Measurements from ENCODE around the gene PNPLA2.

Gene PNPLA2

DNA sequence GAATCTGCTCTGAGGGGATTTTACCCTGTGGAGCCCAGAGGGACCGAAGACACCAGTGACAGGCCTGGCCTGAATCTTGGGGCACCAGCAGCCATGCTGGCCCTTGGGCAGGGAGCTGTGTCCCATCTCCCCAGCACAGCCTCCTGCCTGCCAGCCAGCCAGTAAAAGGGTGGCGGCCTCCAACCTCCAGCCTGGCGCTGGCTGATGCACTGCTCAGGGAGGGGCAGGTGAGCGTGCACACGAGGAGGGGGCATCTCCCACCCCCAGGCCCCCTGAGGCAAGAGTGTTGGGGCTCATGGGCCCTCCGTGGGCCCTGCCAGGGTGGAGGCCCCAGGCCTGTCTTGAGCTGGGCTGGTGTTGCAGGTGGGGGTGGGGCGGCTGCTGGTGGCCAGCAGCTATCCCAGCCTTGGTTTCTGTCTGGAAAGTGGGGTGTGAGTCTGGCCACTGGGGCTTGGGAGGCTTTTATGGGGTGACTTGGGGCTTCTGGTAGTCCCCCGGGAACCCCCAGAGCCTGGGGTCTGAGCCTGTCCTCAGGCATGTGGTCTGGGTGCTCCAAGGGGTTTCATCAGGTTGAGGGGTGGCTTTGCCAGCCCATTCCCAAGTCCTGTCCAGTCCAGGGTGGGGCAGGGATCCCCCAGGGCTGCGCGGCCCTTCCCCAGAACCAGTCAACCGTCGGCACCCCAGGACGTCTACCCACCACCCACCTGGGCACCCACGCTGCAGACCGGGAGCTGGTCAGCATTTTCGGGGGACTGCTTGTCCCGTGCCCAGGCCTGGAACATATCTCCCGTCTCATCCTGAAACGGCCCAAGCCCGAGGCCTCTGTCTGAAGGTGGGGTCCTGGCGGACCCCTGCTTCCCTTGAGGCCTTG is 41.8 kb downstream of the PNPLA2 start:
- DNase-seq (ENCODE audit: low spot score) = no peak

DNA sequence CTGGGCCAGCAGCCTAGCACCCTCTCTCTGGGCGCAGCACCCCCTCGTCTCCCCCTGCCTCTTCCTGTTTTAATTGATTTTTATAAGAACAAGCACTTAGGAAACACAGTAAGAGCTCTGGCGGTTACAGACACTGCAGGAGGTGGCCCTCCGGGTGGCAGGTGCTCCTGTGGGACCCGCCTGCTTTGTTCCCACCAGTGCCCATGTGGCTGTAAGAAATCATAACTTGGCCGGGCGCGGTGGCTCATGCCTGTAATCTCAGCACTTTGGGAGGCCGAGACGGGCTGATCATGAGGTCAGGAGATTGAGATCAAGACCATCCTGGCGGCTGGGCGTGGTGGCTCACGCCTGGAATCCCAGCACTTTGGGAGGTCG is 42.4 kb downstream of the PNPLA2 start:
- DNase-seq (ENCODE audit: low spot score) = no peak

DNA sequence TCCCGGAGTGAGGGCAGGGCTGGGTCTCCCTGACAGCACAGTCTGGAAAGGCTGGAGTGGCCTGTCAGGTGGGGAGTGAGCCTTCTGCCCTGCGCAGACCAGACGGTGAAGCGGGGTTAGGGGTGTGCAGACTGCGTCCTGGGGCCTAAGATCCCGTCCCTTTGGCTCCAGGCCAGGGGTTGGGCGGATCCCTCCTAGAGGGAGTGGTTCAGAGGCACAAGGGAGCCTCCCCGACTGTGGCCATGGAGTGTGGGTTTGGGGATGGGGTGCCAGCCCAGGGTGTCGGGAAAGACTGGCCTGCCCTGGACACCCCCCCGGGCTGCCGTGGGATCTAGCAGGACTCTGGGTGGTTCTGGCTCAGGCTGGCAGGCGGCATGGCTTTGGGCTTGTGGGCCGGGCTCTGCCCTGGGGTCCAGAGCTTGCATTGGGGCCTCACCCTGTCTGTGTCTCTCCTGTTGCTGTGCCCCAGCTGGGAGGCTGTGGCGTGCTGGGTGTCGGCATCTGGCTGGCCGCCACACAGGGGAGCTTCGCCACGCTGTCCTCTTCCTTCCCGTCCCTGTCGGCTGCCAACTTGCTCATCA is 43.5 kb downstream of the PNPLA2 start:
- no peak for DNase-seq (ENCODE audit: low spot score)

DNA sequence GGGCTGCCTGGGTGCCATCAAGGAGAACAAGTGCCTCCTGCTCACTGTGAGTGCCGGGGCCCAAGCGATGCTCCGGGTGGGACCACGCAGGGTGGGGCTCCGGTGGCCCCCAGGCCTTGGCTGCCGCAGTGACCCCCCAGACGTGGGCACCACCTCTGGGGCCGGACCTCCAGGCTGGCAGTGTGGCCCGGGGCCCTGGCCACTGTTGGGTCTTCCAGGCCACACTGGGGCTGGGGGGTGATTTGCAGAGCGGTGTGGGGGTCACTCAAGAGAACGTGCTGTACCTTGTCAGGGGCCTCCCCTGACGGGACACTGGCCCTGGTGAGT is 43.9 kb downstream of the PNPLA2 start:
- no peak for DNase-seq (ENCODE audit: low spot score)

DNA sequence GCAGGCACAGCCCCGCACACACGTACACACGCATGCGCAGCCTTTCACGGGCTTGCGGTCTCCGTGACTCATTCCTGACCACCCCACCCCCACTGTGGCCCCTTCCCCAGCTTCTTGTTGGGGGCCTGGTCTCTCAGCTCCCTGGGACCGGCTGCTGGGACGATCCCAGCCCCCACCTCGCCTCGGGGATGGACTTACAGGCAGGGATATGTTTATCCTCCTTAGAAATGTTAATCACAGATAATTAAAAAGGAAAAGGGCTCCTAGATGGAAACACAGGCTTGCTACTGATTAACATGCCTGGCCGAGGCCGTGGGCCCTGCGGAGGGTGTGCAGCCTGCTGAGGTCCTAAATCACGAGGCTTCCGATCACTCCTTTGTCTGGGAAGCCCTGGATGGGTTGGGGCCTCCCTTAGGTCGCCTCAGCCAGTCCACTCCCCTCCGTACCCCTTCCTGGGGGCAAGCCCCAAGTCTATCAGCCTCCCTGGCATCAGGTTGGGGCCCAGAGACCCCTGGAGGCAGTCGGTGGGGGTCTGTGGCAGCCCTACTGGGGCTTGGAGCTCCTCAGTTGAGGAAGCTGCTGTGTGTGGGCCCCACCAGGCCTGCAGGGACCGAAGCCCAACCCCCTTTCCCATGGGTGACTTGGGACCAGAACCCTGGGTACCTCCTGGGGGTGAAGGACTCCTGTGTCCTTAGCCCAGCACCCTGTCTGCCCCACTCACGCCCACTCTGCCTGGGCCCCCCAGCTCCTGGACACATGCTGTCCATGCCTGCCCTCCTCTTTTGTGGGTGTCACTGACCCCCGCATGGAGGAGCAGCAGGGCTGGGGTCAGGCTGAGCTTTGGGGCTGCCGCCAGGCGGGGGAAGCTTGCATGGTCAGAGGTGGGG is 44.6 kb downstream of the PNPLA2 start:
- no peak for DNase-seq (ENCODE audit: low spot score)

DNA sequence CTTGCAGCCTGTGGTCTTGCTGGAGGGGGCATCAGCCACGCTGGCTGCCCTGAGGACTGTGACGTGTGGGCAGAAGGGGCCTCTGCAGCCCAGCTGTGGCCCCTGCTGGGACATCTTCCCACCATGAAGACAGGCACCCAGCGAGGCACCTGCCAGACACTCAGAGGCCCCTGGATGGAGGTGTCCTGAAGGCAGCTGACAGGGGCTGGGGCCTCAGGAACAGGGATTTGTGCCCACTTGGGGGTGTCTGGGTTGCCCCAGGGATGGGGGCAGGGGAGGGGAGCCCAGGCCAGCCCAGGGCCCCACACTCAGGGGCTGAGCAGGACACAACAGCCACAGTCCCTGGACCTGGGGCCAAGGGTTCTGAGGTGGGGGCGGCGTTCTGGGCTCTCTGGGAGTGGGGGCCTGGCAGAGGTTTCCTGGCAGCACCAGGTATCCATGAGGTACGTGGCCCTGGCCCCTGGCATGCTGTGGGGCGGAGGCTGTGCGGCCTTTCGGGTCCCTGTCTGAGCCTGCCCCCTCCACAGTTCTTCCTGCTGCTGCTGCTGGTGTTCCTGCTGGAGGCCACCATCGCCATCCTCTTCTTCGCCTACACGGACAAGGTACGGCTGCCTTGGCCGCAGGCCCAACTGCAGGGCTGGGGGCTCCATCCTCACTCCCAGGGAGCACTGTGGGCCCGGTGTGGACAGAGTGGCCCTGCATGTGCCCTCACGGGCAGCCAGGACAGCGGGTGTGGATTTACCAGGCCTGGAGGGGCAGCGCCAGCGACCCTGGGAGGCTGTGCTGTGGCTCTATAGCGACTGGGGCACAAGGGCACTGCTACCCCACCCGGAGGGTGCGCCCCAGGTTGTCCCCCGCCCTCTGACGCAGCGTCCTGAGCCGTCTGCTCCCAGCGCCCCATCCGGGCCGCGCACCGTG is 45.5 kb downstream of the PNPLA2 start:
- no peak for DNase-seq (ENCODE audit: low spot score)

DNA sequence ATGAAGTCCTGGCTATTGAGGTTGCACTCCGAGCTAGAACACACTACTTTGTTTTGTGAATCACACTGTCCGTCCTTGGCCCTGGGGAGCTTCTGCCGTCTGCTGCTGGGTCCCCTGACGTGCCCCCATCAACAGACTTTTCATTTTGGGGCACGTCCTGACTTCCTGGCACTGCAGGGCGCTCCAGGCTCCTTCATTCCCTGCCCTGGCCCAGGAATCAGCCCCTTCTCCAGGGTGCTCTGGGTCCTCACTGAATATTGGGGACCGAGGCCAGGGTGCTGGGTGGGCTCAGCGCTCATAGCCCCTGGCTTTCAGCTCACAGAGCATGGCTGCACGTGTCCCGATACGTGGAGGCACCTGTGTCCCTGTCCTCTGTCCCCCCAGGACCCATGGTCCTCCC is 46.2 kb downstream of the PNPLA2 start:
- DNase-seq (ENCODE audit: low spot score) = no peak

DNA sequence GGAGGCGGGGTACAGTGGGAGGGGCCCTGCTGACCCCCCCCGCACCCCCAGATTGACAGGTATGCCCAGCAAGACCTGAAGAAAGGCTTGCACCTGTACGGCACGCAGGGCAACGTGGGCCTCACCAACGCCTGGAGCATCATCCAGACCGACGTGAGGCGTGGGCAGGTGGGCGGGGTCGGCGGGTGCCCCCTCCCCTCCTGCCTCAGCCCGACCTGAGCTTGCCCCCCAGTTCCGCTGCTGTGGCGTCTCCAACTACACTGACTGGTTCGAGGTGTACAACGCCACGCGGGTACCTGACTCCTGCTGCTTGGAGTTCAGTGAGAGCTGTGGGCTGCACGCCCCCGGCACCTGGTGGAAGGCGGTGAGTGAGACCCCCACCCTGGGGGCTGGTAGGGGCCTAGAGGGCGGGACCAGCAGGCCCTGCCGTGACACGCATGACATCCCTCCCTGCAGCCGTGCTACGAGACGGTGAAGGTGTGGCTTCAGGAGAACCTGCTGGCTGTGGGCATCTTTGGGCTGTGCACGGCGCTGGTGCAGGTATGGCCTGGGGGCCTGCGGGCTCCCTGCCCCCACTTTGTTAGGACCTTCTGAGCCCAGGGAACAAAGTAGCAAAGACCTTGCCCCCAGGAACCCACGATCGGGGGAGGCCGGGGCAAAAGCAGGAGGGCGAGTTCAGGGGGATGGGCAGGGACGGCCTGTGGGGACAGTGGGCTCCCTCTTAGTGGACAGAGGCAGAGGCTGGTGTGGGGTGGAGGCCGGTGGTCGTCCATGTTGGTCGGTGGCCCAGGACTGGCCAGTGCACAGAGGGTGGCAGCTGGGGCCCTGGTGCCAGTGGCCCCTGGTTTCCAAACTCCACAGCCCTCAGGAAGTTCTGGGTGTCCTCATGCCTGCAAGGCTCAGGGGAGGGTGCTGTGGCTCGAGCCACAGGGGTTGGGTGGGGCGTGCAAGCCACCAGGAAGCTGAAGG is 47.0 kb downstream of the PNPLA2 start:
- DNase-seq (ENCODE audit: low spot score) = no peak

DNA sequence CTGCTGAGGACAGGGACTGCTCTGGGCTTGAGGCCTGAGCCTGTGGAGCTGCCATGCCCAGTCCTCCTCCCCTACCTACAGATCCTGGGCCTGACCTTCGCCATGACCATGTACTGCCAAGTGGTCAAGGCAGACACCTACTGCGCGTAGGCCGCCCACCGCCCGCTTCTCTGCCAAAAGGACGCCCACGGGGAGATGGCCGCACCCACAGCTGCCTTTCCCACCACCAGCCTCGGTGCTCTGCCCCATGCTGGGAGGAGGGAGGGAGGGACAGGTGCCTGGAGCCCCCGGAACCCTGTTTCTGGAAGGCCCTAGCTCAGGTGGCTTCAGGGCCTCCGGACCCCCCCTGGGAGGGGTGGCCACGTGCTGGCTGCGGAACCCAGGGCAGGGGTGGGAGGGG is 47.8 kb downstream of the PNPLA2 start:
- DNase-seq (ENCODE audit: low spot score) = no peak

DNA sequence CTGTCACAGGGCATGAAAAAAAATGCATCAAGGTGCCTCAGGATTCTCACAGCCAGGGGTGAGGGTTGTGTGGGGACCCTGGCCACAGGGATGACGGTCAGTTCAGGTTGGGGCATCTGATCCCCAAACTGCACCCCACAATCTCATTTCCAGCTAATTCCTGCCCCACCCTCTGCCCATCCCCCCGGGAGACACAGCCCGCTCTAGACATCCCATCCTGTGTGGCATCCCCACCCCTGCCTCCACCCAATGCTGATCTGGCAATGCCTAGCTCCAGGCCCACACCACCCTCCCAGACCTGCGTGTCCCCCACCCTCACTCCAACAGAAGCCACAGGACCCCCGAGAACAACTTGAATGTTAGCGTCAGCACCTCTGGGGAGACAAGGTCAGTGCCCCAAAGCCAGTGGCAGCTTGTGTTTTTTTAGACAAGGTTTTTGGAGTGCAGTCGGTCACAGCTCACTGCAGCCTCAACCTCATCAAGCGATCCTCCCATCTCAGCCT is 49.2 kb downstream of the PNPLA2 start:
- no peak for DNase-seq (ENCODE audit: low spot score)

DNA sequence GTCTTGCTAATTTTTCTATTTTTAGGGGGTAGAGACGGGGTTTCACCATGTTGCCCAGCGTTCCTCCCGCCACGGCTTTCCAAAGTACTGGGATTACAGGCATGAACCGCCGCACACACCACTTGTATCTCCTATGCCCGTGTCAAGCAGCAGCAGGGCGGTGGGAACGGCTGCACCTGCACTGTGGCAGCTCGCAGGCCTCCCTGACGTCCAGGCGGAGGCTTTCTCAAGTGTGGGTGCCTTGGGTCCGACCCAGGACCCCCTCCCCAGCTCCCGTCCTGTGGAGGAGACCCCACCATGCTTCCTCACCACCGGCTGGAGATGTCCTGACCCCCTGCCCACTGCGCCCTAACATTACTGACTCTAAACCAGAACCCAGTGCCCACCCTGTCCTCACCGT is 49.7 kb downstream of the PNPLA2 start:
- DNase-seq (ENCODE audit: low spot score) = no peak

DNA sequence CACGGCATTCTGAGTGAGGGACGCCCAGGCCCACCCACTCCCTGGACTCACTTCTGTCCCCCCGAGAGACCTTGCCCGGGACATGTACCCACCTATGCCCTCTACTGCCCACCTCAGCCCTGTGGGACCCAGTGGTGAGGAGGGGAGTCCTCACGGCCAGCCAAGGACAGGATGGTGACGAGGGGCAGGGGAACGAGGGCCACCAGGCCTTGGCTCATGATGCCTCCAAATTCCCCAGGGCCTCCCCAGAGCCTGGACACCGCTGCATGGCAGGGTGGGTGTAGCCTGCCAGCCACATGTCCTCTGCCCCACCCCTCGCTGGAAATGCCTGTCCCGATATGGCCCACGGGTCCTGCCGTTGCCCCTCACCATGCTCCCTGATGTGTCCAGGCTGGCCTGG is 50.1 kb downstream of the PNPLA2 start:
- no peak for DNase-seq (ENCODE audit: low spot score)

DNA sequence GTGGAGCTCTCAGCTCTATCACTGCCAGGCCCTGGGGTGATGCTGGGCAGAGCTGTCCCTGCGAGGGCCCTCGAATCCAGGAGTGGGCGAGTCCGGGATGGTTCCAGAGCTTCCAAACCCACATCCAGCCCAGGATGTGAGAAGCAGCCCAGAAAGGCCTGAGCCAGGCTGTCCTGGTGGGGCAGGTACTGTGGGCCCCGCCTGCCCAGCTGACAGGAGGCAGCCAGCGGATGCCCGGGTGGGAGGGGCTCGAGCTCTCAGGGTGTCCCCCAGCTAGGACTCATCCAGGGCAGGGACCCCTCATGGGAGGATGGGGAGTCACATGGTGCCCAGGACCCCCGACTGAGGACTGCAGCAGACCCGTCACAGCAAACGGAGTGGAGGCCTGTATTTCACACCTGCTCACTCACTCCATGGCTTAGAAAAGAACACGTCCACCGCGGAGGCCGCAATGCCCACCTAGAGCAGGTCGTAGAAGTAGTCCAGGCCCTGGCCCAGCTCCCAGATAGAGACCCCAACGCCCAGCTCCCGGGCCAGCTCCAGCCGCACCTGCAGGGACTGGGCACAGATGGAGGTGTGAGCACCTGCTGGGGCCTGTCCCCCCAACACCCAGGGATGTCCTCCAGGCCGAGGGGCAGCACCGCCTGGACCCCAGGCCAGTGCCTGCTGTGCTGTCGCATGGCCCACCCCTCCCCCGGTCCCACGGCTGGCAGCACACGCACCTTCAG is 50.8 kb downstream of the PNPLA2 start:
- DNase-seq (ENCODE audit: low spot score) = no peak

DNA sequence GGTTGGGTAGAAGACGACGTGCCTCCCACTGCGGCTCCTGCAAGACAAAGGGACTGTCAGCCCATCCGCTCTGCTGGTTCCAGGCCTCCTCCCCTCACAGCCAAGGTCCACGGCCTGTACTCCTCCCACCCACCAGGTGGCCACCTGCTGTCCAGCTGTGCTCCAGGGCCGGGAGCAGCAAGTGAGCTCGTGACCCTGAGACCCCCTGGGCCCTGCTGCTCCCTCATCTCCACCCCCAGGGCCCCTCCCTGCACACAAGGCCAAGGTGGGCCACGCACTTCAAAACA is 51.4 kb downstream of the PNPLA2 start:
- DNase-seq (ENCODE audit: low spot score) = no peak

DNA sequence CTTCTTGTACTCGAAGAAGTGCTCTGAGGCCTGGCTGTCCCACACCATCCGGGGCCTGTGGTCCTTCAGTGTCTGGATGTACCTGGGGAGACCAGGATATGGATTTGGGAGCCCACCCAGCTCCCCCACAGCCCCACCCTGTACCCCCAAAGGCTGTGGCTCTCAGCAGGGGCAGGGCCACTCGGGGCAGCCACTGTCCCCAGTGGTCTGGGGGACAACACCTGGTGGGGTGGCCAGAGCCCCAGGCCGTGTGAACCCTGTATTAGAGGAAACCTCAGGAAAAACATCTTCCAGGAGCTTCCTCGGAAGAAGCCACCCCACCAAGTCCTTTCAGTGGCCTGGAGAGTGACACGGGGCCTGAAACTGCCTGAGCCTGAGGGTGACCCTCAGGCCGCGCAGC is 51.7 kb downstream of the PNPLA2 start:
- no peak for DNase-seq (ENCODE audit: low spot score)

DNA sequence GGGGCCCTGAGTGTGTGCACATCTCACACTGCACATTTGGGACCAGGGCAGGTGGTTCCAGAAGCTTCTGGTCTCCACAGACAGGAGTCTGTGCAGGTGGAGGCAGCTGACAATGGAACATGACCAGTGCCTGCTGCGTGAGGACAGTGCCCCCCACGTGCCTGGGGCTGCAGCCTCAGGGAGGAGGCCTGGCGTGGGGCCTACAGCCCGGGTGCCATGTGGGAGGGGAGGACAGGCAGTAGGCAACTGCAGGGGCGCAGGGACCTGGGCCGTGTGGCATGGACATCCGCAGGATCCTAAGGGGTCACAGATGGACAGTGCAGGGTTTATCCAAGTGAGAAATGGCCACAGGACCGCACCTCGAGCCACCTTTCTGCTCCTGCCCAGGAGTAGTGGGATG is 52.8 kb downstream of the PNPLA2 start:
- no peak for DNase-seq (ENCODE audit: low spot score)

DNA sequence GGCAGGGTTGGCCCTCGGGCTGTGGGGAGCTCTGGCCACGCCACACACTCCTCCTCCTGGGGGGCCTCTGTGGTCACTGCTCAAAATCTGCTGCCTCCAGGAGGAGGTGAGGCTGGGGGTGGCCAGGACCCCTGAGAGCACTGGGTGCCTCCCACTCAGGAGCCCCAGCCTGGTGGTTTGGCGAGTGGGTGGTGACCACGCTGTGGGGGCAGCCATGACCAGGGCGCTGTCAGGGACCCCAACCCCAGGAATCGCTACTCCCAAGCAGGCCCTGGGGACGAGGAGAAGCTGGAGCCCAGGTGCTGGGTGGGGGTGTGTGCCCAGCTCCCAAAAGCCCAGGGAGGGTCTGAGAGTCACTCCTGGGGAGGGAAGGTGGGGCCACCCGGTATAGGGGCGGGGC is 54.1 kb downstream of the PNPLA2 start:
- no peak for DNase-seq (ENCODE audit: low spot score)

DNA sequence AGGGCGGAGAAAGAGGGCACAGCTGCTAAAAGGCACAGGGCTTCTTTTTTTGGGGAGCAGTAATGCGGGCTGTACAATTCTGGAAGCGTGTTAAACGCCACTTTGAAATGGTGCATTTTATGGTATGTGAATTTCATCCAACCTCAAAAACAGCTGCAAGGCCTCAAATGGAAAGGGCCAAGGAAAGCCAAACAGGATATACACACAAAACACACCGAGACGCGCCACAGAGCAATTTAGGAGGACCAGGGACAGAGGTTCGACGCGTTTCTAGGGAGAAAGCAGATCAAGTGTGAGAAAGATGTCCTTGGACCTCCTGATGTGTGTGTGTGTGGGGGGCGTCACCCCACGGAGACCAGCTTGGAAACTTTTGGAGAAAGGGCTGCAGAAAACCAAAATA is 55.0 kb downstream of the PNPLA2 start:
- DNase-seq (ENCODE audit: low spot score) = no peak

All from CD4-positive, alpha-beta T cell treated with Interleukin-2 at 100 ng/mL for 4 hours (primary cell).